Muscle of arm (tissue), 12 donors: Measurements from ENCODE around the gene EFCAB11. TPM values are rescaled to one million over a fixed set of nuclear protein-coding genes. Genes with fewer than 3 reads are reported as not detected.

Experiments
- DNase-seq: peaks from one replicate; pipeline ENCODE4 v3.0.0-alpha.2; 2013
- polyA plus RNA-seq, 12 donors: library from polyadenylated mRNA; unstranded; fragments of 120-200 nt; gene quantifications; one replicate each; pipeline ENCODE4 v1.2.1, GENCODE V29; 2013; ENCODE audit not compliant: insufficient read length in 12 of 12

The EFCAB11 gene
- polyA plus RNA-seq, 12 donors = 4.5 to 19.9 (median 7.9) TPM; not detected in 1

DNA sequence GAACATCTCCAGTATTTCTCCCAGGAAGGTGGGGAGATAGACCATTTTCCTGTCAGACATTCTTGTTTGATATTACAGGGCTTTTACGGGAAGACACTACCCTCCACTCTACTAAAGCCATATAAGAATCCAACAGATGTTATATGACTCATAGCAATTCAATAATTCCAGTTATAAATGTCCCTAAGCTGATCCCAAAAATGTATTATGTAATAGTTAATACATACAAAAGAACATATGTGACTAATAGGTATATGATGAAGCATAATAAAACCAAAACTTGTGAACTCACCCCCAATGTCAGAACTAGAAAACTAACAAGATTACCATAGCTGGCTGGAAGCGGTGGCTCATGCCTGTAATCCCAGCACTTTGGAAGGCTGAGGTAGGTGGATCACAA is 84.2 kb downstream of the EFCAB11 start:
- no peak for DNase-seq

GRCh38 chr14:89869606-89870005 is 84.9 kb downstream of the EFCAB11 start:
- DNase-seq = no peak

GRCh38 chr14:89866458-89866857 is 88.1 kb downstream of the EFCAB11 start:
- DNase-seq = no peak

DNA sequence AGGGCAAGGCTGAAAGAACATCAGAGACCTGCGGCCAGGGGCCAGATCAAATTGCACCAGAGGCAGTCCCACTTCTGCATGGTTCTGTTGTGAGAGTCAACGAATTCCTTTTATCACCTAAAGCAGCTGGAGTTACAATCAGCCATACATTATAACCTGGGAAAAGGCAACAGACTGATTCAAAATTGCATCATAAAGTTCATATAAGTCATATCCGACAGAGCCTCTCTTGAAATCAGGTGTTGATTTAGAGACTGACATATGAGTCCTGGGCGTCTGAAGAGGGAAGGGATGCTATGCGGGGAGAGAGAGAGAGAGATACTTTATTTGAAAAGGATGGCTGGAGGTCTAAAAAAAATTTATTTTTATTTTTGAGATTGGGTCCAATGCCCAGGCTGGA is 89.4 kb downstream of the EFCAB11 start:
- no peak for DNase-seq

DNA sequence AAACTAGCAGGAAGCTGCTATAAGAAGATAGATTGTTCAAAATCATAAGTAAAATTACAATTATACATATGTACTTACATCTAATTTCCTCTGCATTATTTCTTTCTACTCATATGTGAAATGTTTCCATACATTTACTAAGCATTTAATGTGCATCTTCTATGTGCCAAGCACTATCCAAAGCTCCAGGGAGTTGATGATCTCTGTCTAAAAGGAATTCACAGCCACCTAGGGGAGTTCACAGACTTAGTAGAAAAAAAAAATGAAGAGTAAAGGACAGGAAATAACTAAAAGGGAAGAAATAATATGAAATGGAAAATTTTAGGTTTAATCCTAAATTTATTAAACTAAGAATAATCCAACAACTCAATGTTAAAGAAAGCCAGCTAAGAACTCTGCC is 91.7 kb downstream of the EFCAB11 start:
- DNase-seq = no peak

DNA sequence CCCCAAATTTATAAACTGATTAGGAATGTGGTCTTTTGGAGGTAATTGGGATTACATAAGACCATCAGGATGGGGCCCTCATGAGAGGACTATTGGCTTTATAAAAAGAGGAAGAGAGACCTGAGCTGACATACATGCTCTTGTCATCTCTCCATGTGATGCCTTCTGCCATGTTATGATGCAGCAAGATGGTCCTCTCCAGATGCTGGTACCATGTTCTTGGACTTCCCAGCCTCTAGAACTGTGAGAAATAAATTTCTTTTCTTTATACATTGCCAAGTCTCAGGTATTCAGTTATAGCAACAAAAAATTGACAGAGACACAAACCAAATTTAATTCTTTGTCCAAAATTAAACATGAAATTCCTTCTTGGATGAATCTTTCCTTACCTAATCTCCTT is 92.9 kb downstream of the EFCAB11 start:
- DNase-seq = no peak

GRCh38 chr14:89858089-89858488 is 96.4 kb downstream of the EFCAB11 start:
- no peak for DNase-seq

GRCh38 chr14:89856871-89857345 is 97.6 kb downstream of the EFCAB11 start:
- DNase-seq = no peak

GRCh38 chr14:89855961-89856656 is 98.4 kb downstream of the EFCAB11 start:
- no peak for DNase-seq

DNA sequence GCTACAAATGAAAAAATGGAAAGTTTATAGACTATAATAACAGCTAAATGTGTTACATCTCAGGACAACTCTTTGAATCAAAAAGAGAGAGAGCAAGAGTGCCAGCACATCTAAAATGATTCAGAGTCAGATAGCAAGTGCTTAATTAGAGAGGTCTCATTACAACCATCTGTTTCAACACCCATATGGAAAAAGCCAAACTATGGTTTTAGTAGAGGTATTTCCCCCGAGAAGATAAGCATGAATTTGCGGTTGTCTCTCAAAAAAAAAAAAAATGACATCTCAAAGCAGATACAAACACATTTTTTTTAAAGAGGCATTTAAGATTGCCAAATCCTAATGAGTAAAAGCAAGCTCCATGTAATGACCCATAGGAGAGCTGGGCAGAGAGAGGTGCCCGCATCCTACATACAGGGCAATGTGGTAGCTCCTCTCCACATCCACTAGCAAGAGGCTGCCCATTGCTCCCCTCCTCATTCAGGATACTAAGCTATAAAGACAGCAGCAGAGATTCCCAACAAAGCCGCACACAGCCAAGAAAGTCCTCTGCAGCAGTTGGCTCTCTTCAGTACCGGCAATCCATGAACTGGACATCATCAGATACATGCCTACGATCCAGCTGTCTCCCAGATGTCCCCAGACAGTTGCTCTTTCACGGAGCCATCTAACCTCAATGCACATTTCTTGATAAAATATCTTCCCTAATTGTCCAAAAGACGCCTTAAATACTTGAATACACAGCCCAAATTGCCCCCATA is 100.4 kb downstream of the EFCAB11 start:
- DNase-seq = no peak

DNA sequence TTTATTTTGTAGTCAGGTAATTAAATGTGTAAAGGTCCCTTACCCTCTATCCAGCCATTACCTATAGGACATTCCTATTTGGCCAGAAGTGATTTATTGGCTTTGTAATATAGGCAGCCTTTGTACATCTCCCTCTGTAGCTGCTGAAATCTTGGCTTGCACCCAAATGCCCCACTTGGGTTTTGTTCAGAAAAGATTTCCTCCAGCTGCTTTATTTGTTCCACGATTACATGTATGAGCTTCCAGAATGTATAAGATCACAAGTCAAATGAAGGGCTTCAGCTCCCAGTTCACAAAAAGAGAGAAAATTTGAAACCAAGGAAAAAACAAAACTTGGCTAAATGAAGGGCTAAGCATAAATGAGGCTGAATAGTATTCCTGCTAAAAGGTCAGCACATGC is 103.4 kb downstream of the EFCAB11 start:
- DNase-seq = no peak

DNA sequence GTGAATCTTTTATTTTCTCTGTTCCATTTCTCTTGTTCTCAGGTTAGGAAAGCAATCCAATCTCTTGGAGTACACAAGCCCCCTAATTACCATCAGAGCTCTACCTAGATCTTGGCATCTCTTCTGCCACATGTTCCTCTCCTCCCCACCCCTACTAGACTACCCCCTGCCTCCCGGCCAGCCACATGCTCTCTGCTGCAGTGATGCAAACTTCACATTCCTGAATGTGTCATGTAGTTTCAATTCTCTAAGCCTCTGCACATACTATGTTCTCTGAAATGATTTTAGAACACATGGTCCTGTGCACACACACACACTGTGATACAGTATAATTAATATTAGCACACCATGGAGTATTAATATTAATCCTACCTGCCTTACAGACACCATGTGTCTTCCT is 104.6 kb downstream of the EFCAB11 start:
- DNase-seq = no peak

GRCh38 chr14:89848165-89848564 is 106.4 kb downstream of the EFCAB11 start:
- no peak for DNase-seq

- no peak for DNase-seq
These were observed 109.2 kb downstream of the EFCAB11 start for GRCh38 chr14:89845346-89845745.

GRCh38 chr14:89844508-89844907 is 110.0 kb downstream of the EFCAB11 start:
- DNase-seq = no peak

DNA sequence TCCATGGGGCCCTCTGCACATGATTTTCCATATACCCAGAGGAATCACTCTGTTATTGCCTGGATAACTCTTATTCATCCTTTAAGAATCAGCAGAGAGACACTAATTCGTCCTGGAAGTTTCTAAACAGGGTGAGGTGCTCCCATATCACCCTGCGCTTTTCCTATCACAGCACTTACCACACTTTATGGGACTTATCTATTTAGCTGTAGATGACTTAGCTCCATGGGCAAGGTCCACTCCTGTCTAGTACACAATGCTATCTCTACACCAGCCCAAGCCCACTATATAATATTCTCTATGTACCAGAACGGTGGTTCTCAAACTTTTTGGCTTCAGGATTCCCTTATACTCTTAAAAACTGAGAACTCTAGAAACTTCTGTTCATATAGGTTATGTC is 111.7 kb downstream of the EFCAB11 start:
- no peak for DNase-seq

DNA sequence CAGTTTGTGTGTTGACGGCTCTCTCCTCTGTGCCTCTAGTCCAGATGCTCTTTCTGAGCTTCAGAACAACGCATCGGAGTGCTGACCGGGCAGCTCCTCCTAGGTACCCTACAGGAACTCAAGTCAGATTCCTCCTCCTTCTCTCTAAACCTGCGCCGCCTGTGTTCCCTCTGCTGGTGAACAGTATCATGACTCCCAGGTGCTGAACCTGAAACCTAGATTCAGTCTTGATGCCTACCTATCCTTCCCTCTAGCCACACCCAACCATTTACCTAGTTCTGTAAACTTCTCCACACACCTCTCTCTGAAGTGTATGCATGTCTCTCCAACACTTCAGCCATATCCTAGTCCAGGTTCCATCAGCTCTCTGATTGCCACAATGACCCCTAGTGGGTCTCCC is 112.7 kb downstream of the EFCAB11 start:
- no peak for DNase-seq

GRCh38 chr14:89836830-89837469 is 117.6 kb downstream of the EFCAB11 start:
- DNase-seq = no peak

GRCh38 chr14:89833661-89834060 is 120.9 kb downstream of the EFCAB11 start:
- no peak for DNase-seq

GRCh38 chr14:89833120-89833532 is 121.4 kb downstream of the EFCAB11 start:
- DNase-seq = no peak

- DNase-seq = no peak
These were observed 125.9 kb downstream of the EFCAB11 start for GRCh38 chr14:89828471-89829165.

DNA sequence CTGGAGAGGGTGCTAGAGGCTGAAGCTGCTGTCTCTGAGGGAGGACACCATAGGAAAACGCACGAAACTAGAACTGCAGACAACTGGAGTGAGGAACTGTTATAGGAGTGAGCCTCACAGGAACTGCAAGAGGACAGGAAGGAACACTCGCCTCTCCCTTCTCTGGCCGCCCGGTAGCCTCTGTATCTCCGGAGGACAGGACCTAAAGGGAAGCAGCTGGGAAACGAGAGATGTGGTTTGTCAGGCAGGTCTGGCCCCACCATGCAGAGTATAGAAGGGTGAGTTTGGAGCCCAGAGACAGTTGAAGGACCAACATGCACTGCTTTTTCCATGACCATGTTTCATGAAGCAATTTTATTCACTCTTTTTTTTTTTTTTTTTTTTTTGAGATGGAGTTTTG is 127.3 kb downstream of the EFCAB11 start:
- DNase-seq = no peak
